H1 (cell line): ENCODE data around the gene PKP3. TPM values are rescaled to one million over a fixed set of nuclear protein-coding genes. Genes with fewer than 3 reads are reported as not detected.

Source experiments
- CTCF ChIA-PET: fragments of 300-600 bp; sonication (Branson Sonifier 250); formaldehyde crosslinking; loops from one replicate; lab custom pipeline; 2021; ENCODE audit not compliant: partially characterized antibody; lab: Charles Lee
- POLR2A ChIA-PET: fragments of 300-600 bp; sonication (Branson Sonifier 250); formaldehyde crosslinking; loops from one replicate; lab custom pipeline; 2021; ENCODE audit warnings: inconsistent platforms; ENCODE audit not compliant: partially characterized antibody; lab: Charles Lee
- DNase-seq, 2 experiments: peaks; one replicate each; pipeline versions ENCODE4 v3.0.0 to v3.0.0-alpha.2; 2010 to 2022; ENCODE audit warnings: low spot score in 2 of 2, low read depth in 1 of 2, mixed read lengths in 1 of 2
- FAIRE-seq: peaks from 2 replicates; lab custom pipeline; 2011; peaks lifted over from hg19 to GRCh38; lab: Jason Lieb, UNC
- H2AFZ ChIP-seq: 2 replicates; pipeline ENCODE4 v1.8.1; 2012; ENCODE audit warnings: low read length, inconsistent platforms
- H2AK5ac ChIP-seq: 2 replicates; pipeline ENCODE4 v1.6.1; 2013; ENCODE audit warnings: low read depth, low read length
- H2BK120ac ChIP-seq: replicated peaks from 2 replicates; pipeline ENCODE3; 2013; ENCODE audit warnings: low read depth, low read length, inconsistent platforms
- H2BK12ac ChIP-seq: 2 replicates; pipeline ENCODE4 v1.6.1; 2013; ENCODE audit warnings: low read depth, low read length
- H2BK15ac ChIP-seq: 2 replicates; pipeline ENCODE4 v1.6.1; 2013; ENCODE audit warnings: low read length
- H2BK20ac ChIP-seq: 2 replicates; pipeline ENCODE4 v1.6.1; 2013; ENCODE audit warnings: low read length
- H2BK5ac ChIP-seq: 2 replicates; pipeline ENCODE4 v1.6.1; 2013; ENCODE audit warnings: low read depth, low read length
- H3K14ac ChIP-seq: 2 replicates; pipeline ENCODE4 v1.6.1; 2013; ENCODE audit warnings: inconsistent platforms; ENCODE audit not compliant: insufficient read length
- H3K18ac ChIP-seq: 2 replicates; pipeline ENCODE4 v1.6.1; 2013; ENCODE audit warnings: low read length; ENCODE audit errors: extremely low read depth
- H3K23ac ChIP-seq: 2 replicates; pipeline ENCODE4 v1.6.1; 2013; ENCODE audit warnings: inconsistent platforms; ENCODE audit not compliant: insufficient read length
- H3K23me2 ChIP-seq: 2 replicates; pipeline ENCODE4 v1.6.1; 2013; ENCODE audit warnings: low read depth, low read length
- H3K27ac ChIP-seq: 2 replicates; pipeline ENCODE4 v1.6.1; 2011; ENCODE audit warnings: low read depth, low read length, inconsistent platforms
- H3K27me3 ChIP-seq, 4 experiments: replicated peaks in 1 of 4; 1 replicate in 1 of 4; 2 replicates in 3 of 4; pipeline versions ENCODE4 v1.6.1 to v1.8.1; 2011 to 2013; ENCODE audit warnings: low read length in 3 of 4, mild to moderate bottlenecking in 3 of 4, inconsistent platforms in 2 of 4, mixed read lengths in 2 of 4, moderate library complexity in 1 of 4; ENCODE audit not compliant: control insufficient read depth in 3 of 4, insufficient read depth in 3 of 4; ENCODE audit errors: extremely low read depth in 1 of 4
- H3K36me3 ChIP-seq, 4 experiments: 2 replicates each; pipeline versions ENCODE4 v1.6.1 to v1.8.1; 2011 to 2013; ENCODE audit warnings: mild to moderate bottlenecking in 4 of 4, low read length in 3 of 4, moderate library complexity in 2 of 4, control low read depth in 1 of 4, inconsistent platforms in 1 of 4; ENCODE audit not compliant: insufficient read depth in 4 of 4, control insufficient read depth in 2 of 4
- H3K4ac ChIP-seq: replicated peaks from 2 replicates; pipeline ENCODE3; 2013; ENCODE audit warnings: low read length, low read depth, mixed read lengths, inconsistent platforms; ENCODE audit not compliant: insufficient read length
- H3K4me1 ChIP-seq, 4 experiments: replicated peaks in 1 of 4; 1 replicate in 1 of 4; 2 replicates in 3 of 4; pipeline versions ENCODE4 v1.6.1 to v1.8.1; 2011 to 2013; ENCODE audit warnings: low read length in 3 of 4, inconsistent platforms in 2 of 4, mixed read lengths in 1 of 4; ENCODE audit not compliant: insufficient read depth in 4 of 4, control insufficient read depth in 3 of 4
- H3K4me2 ChIP-seq, 2 experiments: 2 replicates each; pipeline versions ENCODE4 v1.6.1 to v1.8.1; 2011 to 2013; ENCODE audit warnings: low read depth in 2 of 2, low read length in 2 of 2, control low read depth in 1 of 2, inconsistent platforms in 1 of 2, mild to moderate bottlenecking in 1 of 2; ENCODE audit not compliant: insufficient read depth in 1 of 2
- H3K4me3 ChIP-seq, 4 experiments: fragments of 200-600, 300-600 bp in 1 of 4; sonication (generic), shearing (Covaris generic), sonication (Bioruptor Twin) in 1 of 4; 2 replicates each; pipeline versions ENCODE4 v1.5.1 to v1.8.1; 2011 to 2016; ENCODE audit warnings: low read length in 4 of 4, low read depth in 3 of 4, control low read depth in 2 of 4, inconsistent platforms in 2 of 4, mild to moderate bottlenecking in 2 of 4, mixed read lengths in 1 of 4, moderate library complexity in 1 of 4; ENCODE audit not compliant: insufficient read depth in 2 of 4; ENCODE audit errors: extremely low read depth in 1 of 4
- H3K56ac ChIP-seq: replicated peaks from 2 replicates; pipeline ENCODE3; 2013; ENCODE audit warnings: low read depth, mild to moderate bottlenecking, mixed read lengths, low read length, inconsistent platforms; ENCODE audit not compliant: insufficient read length
- H3K79me1 ChIP-seq: 2 replicates; pipeline ENCODE4 v1.6.1; 2013; ENCODE audit warnings: low read depth, low read length, control low read depth
- H3K79me2 ChIP-seq, 2 experiments: 2 replicates each; pipeline versions ENCODE4 v1.6.1 to v1.8.1; 2012 to 2013; ENCODE audit warnings: low read length in 2 of 2, mild to moderate bottlenecking in 2 of 2, inconsistent platforms in 1 of 2; ENCODE audit not compliant: insufficient read depth in 2 of 2, control insufficient read depth in 1 of 2
- H3K9ac ChIP-seq, 4 experiments: replicated peaks in 1 of 4; 1 replicate in 1 of 4; 2 replicates in 3 of 4; pipeline versions ENCODE4 v1.6.1 to v1.8.1; 2011 to 2013; ENCODE audit warnings: low read depth in 3 of 4, low read length in 3 of 4, control low read depth in 2 of 4, mild to moderate bottlenecking in 2 of 4, moderate library complexity in 2 of 4, inconsistent platforms in 1 of 4; ENCODE audit errors: extremely low read depth in 1 of 4
- H3K9me3 ChIP-seq, 2 experiments: 2 replicates each; pipeline versions ENCODE4 v1.6.1 to v1.8.1; 2012 to 2013; ENCODE audit warnings: mild to moderate bottlenecking in 2 of 2, moderate library complexity in 2 of 2, control low read depth in 1 of 2, inconsistent platforms in 1 of 2, low read depth in 1 of 2, low read length in 1 of 2, mixed read lengths in 1 of 2; ENCODE audit not compliant: insufficient read depth in 2 of 2
- H4K20me1 ChIP-seq, 2 experiments: replicated peaks in 1 of 2; 2 replicates each; pipeline versions ENCODE3 to v1.8.1; 2011 to 2013; ENCODE audit warnings: inconsistent platforms in 2 of 2, low read length in 2 of 2, mild to moderate bottlenecking in 1 of 2; ENCODE audit not compliant: insufficient read depth in 2 of 2, control insufficient read depth in 1 of 2
- H4K5ac ChIP-seq: 2 replicates; pipeline ENCODE4 v1.6.1; 2013; ENCODE audit warnings: low read length, low read depth, mixed read lengths, inconsistent platforms; ENCODE audit not compliant: insufficient read length
- H4K8ac ChIP-seq: 2 replicates; pipeline ENCODE4 v1.8.0; 2013; ENCODE audit warnings: mild to moderate bottlenecking, moderate library complexity, low read length, inconsistent platforms; ENCODE audit not compliant: insufficient read depth; ENCODE audit errors: extremely low read depth
- H4K91ac ChIP-seq: replicated peaks from 2 replicates; pipeline ENCODE3; 2013; ENCODE audit warnings: low read length, mixed read lengths, inconsistent platforms; ENCODE audit not compliant: insufficient read length
- BRCA1 ChIP-seq: IDR thresholded peaks from 2 replicates; pipeline ENCODE4 v1.6.1; 2012; ENCODE audit warnings: low read depth, low read length, improper control_type of control experiment
- CBX5 ChIP-seq: fragments of 300-800, 300-1000 bp; sonication (generic); IDR thresholded peaks from 2 replicates; pipeline ENCODE4 v1.7.1; 2016; ENCODE audit warnings: antibody characterized with exemption, low read length, low read depth
- CHD2 ChIP-seq: IDR thresholded peaks from 2 replicates; pipeline ENCODE4 v1.6.1; 2012; ENCODE audit warnings: low read length, improper control_type of control experiment
- FOSL1 ChIP-seq: IDR thresholded peaks from 2 replicates; pipeline ENCODE4 v1.6.1; 2011; ENCODE audit warnings: mild to moderate bottlenecking, low read depth, low read length, moderate library complexity; ENCODE audit not compliant: insufficient read depth
- KDM1A ChIP-seq: fragments of 200-600, 300-600 bp; sonication (generic); IDR thresholded peaks from 2 replicates; pipeline ENCODE4 v1.7.1; 2016; ENCODE audit warnings: mild to moderate bottlenecking, low read length, borderline replicate concordance
- KDM4A ChIP-seq: IDR thresholded peaks from one replicate; pipeline ENCODE4 v1.7.1; 2012; ENCODE audit warnings: low read depth, mild to moderate bottlenecking, moderate library complexity, low read length, inconsistent platforms; ENCODE audit not compliant: severe bottlenecking
- NANOG ChIP-seq: IDR thresholded peaks from 2 replicates; pipeline ENCODE4 v1.6.1; 2011; ENCODE audit warnings: low read length, low read depth, mild to moderate bottlenecking, inconsistent platforms; ENCODE audit not compliant: insufficient read depth, poor library complexity, severe bottlenecking
- RBBP5 ChIP-seq: IDR thresholded peaks from 2 replicates; pipeline ENCODE4 v1.7.1; 2012; ENCODE audit warnings: low read depth, mild to moderate bottlenecking, inconsistent platforms, low read length, moderate library complexity, borderline replicate concordance
- SUZ12 ChIP-seq: fragments of 200-600 bp; sonication (generic); IDR thresholded peaks from 2 replicates; pipeline ENCODE4 v1.6.1; 2012; ENCODE audit warnings: mild to moderate bottlenecking, inconsistent platforms, low read length, moderate library complexity, mixed read lengths
- WGBS, 2 experiments: shearing (Covaris generic) in 1 of 2; methylation state at CpG; one replicate each; pipeline versions ENCODE4 v1.1.6 to v1.1.7; 2013 to 2015; ENCODE audit warnings: low lambda C conversion rate in 2 of 2, mixed read lengths in 2 of 2, inconsistent platforms in 1 of 2, low coverage in 1 of 2, missing lambda C conversion rate in 1 of 2; ENCODE audit not compliant: insufficient replicate concordance in 2 of 2, insufficient coverage in 1 of 2, insufficient read length in 1 of 2; ENCODE audit errors: extremely low coverage in 1 of 2, missing lambda C conversion rate in 1 of 2; 5-methylcytosine and 5-hydroxymethylcytosine counted together
- polyA plus RNA-seq, 7 experiments: library from polyadenylated mRNA; depleted of rRNA in 3 of 7; stranded (reverse) in 5 of 7; unstranded in 2 of 7; fragments of >200 nt in 5 of 7; fragments of 200-250 nt in 2 of 7; gene quantifications; 1 replicate in 5 of 7; 2 replicates in 1 of 7; 4 replicates in 1 of 7; pipeline versions ENCODE4 v1.2.1 to v1.2.3, GENCODE V29; 2011 to 2013; ENCODE audit warnings: missing spikeins in 2 of 7, mixed read lengths in 2 of 7
- total RNA-seq: library from RNA; stranded (reverse); fragmentation: NEBNext Ultra II Directional; extraction: Animal tissue kit (Norgen Biotek cat#: 25700); gene quantifications from 2 replicates; pipeline ENCODE4 v1.2.1, GENCODE V29; 2021
- TF ChIP-seq, protein P1 (sequence below), 3 experiments: IDR thresholded peaks; 1 replicate in 2 of 3; 2 replicates in 1 of 3; pipeline versions ENCODE4 v1.5.1 to v1.6.1; 2011; ENCODE audit warnings: low read length in 3 of 3, mild to moderate bottlenecking in 3 of 3, inconsistent platforms in 2 of 3, low read depth in 1 of 3, moderate library complexity in 1 of 3; ENCODE audit not compliant: insufficient read depth in 1 of 3; ENCODE audit errors: control extremely low read depth in 1 of 3
- TF ChIP-seq, protein P2 (sequence below): IDR thresholded peaks from 2 replicates; pipeline ENCODE4 v1.6.1; 2012; ENCODE audit warnings: inconsistent platforms

Gene PKP3
- total and polyA plus RNA-seq, 2 of the 8 experiments (the other 6 are each of a cell fraction or from before 2014, with no cell fraction given), result 16.7 to 28.7 TPM

DNA sequence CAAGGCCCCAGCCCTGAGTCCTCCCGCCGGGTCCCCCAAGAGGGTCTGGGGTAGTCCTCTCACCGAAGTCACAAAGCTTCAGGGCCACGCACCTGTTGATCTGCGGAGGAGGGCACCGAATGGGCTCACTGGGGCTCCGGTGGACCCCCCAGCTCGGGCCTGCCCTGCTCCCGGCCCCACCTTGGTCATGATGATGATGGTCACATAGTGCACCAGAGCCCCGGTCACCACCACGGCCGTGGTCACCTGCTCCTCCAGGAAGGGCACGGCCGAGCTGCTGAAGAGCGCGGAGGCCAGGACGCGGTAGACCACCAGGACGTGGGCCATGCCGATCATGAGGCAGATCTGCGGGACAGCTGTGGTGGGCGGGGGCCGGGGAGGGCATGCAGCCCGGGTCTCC is 34.3 kb downstream of the PKP3 start:
- H3K79me1 ChIP-seq, result no peaks in the 10 kb centered on the region
- H3K56ac ChIP-seq, result no peak overlapping the region
- 88% methylated on average over 21 of the region's 24 CpGs; no CpG with 5 or more reads in 1 of the 2 experiments for WGBS, 2 experiments
- H3K9ac ChIP-seq, result no peak overlapping the region
- H4K91ac ChIP-seq, result no peak overlapping the region
- DNase-seq, result no peak
- no peak overlapping the region for H2BK15ac ChIP-seq
- H3K4me2 ChIP-seq, result no peak overlapping the region
- H4K20me1 ChIP-seq, result no peaks in the 10 kb centered on the region
- no peak overlapping the region for H3K4ac ChIP-seq
- POLR2A ChIA-PET, result interaction anchor here (0.7 to 3.7 kb wide), 4 partner anchors 12 to 59 kb away, joined by 3 to 23 read pairs (median 6); partner anchors contain the start of genes B4GALNT4, PTDSS2 and SIGIRR
- no peaks in the 10 kb centered on the region for H3K36me3 ChIP-seq
- H3K4me3 ChIP-seq, result no peak overlapping the region
- no peak overlapping the region for H4K5ac ChIP-seq
- H3K23me2 ChIP-seq, result no peaks in the 10 kb centered on the region
- H3K9me3 ChIP-seq, result no peaks in the 10 kb centered on the region
- no peaks in the 10 kb centered on the region; a peak in 1 of 7 replicates for H3K4me1 ChIP-seq
- no peak overlapping the region for H2AFZ ChIP-seq
- H2BK120ac ChIP-seq, result no peak overlapping the region
- H3K27me3 ChIP-seq, result no peaks in the 10 kb centered on the region
- H3K23ac ChIP-seq, result no peak overlapping the region
- no peak for FAIRE-seq
- no peak overlapping the region for H3K18ac ChIP-seq
- H3K14ac ChIP-seq, result no peak overlapping the region
- no peak overlapping the region for H2BK5ac ChIP-seq
- H4K8ac ChIP-seq, result no peak overlapping the region
- no peak overlapping the region for H3K27ac ChIP-seq
- no peak overlapping the region for H2BK20ac ChIP-seq
- H2AK5ac ChIP-seq, result no peak overlapping the region
- H2BK12ac ChIP-seq, result no peak overlapping the region
- CTCF ChIA-PET, result interaction anchor here (1.0 kb wide), 1 partner anchor 21 kb away, joined by 5 read pairs; no protein-coding TSS in a partner anchor
- no peaks in the 10 kb centered on the region for H3K79me2 ChIP-seq
- TF ChIP-seq, protein P1, sequence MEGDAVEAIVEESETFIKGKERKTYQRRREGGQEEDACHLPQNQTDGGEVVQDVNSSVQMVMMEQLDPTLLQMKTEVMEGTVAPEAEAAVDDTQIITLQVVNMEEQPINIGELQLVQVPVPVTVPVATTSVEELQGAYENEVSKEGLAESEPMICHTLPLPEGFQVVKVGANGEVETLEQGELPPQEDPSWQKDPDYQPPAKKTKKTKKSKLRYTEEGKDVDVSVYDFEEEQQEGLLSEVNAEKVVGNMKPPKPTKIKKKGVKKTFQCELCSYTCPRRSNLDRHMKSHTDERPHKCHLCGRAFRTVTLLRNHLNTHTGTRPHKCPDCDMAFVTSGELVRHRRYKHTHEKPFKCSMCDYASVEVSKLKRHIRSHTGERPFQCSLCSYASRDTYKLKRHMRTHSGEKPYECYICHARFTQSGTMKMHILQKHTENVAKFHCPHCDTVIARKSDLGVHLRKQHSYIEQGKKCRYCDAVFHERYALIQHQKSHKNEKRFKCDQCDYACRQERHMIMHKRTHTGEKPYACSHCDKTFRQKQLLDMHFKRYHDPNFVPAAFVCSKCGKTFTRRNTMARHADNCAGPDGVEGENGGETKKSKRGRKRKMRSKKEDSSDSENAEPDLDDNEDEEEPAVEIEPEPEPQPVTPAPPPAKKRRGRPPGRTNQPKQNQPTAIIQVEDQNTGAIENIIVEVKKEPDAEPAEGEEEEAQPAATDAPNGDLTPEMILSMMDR (IDR thresholded peaks at IDR 0.05; ENCODE audit: control extremely low read depth in 1 of 3, insufficient read depth in 1 of 3, low read depth in 1 of 3, low read length in 3 of 3), result no peak
- TF ChIP-seq KDM1A, result no peak
- no peak for TF ChIP-seq KDM4A
- TF ChIP-seq NANOG, result no peak
- no peak for TF ChIP-seq BRCA1
- TF ChIP-seq RBBP5, result no peak
- no peak for TF ChIP-seq FOSL1
- TF ChIP-seq, protein P2, sequence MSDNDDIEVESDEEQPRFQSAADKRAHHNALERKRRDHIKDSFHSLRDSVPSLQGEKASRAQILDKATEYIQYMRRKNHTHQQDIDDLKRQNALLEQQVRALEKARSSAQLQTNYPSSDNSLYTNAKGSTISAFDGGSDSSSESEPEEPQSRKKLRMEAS, result no peak
- TF ChIP-seq CHD2, result no peak
- TF ChIP-seq CBX5, result no peak
- TF ChIP-seq SUZ12, result no peak
